Activated CD4-positive, alpha-beta T cell treated with anti-CD3 and anti-CD28 coated beads for 1 hour (primary cell): ENCODE results near the gene FAM174C.
A peak's percentile ranks its signal among the peaks of the same experiment; 100 is the strongest.

ENCODE experiments used
- DNase-seq: peaks from one replicate; pipeline ENCODE4 v3.0.0-alpha.2; 2020

FAM174C gene

DNA sequence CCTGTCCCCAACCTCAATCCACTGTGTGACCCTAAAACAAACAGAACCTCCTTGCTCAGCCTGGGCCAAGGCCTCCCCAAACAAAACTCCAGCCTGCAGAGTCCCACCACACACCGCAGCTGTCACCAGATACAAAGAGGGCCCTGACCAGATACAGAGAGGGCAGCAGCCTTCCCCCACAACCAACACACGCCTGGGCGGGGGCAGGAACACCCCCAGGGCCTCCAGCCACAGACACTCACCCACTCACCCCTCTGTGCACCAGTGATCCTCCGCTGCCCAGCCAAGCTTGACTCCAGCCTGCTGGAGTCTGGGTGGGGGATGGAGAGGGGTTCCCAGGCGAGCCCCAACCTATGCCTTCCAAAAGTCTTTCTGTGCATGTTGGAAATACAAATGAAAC, 12.1 kb upstream of the FAM174C start:
- DNase-seq: no peak

- DNase-seq: no peak
Observed at GRCh38 chr19:1264801-1265614, 10.3 kb upstream of the FAM174C start.

GRCh38 chr19:1265615-1266128, 9.7 kb upstream of the FAM174C start:
- DNase-seq: no peak

DNA sequence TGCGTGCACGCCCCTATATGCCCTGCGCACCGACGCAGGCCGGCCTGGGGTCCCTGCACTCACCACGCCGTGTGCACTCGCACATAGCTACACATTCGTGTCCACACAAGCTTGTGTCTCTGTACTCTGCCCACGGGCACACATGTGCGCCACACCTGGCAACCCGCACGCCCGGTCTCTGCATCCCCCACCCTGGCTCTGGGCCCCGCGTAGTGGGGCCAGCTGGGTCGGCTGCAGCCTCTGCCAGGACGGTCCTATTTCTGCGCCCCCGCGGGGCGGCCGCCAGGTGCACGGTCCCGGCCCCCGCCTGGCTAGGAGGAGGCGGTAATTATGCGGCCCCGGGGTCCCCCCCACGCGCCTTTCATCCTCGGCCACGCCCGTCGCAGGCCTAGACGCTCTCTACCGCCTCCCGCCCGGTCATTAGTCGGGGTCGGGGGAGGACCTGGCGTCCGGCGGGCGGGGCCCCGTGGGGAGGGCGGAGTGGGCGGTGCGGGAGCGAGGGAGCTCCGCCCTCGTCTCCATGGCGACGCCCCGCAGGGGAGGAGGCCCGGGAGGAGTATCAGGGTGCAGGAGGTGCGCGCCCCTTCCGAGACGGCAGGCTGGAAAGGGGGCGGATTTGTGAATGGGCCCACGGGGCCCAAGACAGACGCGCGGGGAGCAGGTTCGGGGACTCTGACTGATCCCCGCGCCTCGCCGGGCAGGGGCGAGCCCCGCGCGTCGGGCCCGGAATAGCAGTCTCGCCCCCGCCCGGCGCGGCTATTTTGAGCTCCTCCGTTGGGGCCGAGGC, 9.0 kb upstream of the FAM174C start:
- peak; percentile 74 for DNase-seq

- DNase-seq: peak; percentile 61
Observed at GRCh38 chr19:1266916-1267476, 8.3 kb upstream of the FAM174C start.

- no peak for DNase-seq
Observed at GRCh38 chr19:1267477-1268225, 7.7 kb upstream of the FAM174C start.

GRCh38 chr19:1268226-1269064, 6.9 kb upstream of the FAM174C start:
- no peak for DNase-seq

- peak; percentile 99 for DNase-seq
Observed at GRCh38 chr19:1269065-1269477, 6.3 kb upstream of the FAM174C start, which contains the start of gene CIRBP. Gene CIRBP, plus strand, starts transcription at chr19:1269332. Its CDS starts 1,602 bp downstream, at chr19:1270934.

DNA sequence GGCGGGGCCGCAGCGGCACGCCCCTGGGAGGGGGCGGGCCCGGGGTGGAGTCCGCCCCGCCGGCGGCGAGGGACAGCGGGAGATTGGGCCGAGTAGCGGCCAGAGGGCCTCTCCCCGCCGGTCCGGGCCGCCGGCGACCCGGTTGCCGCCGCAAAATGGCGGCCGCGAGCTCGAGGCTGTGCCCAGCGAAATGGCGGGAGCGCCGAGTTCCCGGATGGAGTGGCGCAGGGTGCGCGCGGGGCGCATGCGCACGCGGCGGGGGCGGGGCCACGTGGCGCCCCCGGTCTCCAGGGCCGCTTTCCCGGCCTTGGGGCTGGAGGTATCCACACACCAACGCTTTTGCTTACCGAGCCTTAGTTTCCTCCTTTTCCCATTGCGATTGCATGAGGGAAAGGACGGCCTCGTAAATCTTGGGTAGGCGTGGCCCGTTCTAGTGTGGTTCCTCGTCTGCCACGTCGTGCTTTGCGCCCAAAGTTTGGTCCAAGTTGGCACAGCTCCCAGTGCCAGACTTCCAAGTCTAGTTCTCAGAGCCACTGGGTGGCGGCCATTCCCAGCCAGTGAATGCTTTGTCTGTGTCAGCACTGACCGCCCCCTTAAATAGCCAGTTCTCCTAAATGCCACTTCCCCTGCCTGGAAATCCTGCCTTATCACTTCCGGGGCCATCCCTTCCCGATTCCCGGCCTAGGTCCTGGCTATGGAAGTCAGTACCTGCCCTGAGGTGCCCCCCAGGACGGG, 5.7 kb upstream of the FAM174C start:
- peak; percentile 81 for DNase-seq

DNA sequence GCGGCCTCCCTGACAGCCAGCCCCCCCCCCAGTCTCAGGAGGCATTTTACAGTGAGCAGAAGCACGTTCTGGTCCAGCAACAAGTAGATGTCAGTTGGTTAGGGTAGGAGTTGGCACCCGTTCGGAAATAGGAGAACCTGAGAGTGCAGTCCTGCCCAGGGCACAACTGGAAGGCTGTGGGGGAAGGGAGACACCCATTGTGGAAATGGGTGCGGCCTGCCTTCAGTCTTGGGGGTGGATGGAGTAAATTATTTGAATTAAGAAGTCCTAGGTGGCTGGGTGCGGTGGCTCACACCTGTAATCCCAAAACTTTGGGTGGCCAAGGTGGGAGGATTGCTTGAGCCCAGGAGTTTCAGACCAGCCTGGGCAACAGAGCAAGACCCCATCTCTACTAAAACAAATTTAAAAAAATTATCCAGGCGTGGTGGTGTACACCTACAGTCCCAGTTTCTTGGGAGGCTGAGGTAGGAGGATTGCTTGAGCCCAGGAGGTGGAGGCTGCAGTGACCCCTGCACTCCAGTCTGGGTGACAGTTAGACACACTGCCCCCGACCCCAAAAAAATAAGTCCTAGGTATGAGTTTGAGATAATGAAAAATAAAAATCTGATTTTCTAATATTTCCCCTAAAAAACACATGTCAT, 5.0 kb upstream of the FAM174C start:
- no peak for DNase-seq

- no peak for DNase-seq
Observed at GRCh38 chr19:1270854-1271527, 4.3 kb upstream of the FAM174C start.

DNA sequence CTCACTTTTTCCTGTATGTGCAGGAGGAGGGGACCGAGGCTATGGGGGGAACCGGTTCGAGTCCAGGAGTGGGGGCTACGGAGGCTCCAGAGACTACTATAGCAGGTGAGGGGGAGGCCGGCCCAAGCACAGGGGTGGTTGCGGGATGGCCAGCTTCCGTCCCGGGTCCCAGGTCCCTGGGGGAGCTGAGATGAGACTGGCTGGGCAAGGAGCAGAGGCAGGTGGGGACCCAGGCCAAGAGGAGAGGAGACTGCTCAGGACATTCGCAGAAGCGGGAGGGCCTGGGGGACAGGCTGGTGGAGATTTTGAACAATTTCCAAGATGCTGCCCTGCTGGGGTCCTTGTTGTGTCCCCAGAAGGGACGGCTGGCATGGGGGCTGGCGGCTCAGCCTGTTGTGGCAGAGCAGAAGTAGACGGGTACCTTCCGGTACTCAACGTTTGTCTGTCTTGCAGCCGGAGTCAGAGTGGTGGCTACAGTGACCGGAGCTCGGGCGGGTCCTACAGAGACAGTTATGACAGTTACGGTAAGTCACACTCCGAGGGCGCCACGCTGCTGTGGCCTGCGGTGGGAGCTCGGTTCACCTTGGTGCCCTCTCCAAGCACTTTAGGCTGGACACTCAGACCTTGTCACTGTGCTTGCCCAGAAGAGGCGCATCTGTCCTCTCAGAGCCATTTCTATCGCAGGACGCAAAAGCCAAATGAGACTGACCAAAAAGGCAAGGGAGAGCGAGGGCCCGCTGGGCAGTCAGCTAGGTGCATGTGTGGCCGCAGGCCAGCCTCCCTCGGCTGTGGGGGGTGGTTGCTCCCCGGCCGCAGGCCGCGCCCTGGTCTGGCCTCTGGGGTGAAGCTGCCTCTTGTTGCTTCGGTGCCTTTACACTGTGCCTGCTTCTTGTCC, 3.6 kb upstream of the FAM174C start:
- DNase-seq: no peak

DNA sequence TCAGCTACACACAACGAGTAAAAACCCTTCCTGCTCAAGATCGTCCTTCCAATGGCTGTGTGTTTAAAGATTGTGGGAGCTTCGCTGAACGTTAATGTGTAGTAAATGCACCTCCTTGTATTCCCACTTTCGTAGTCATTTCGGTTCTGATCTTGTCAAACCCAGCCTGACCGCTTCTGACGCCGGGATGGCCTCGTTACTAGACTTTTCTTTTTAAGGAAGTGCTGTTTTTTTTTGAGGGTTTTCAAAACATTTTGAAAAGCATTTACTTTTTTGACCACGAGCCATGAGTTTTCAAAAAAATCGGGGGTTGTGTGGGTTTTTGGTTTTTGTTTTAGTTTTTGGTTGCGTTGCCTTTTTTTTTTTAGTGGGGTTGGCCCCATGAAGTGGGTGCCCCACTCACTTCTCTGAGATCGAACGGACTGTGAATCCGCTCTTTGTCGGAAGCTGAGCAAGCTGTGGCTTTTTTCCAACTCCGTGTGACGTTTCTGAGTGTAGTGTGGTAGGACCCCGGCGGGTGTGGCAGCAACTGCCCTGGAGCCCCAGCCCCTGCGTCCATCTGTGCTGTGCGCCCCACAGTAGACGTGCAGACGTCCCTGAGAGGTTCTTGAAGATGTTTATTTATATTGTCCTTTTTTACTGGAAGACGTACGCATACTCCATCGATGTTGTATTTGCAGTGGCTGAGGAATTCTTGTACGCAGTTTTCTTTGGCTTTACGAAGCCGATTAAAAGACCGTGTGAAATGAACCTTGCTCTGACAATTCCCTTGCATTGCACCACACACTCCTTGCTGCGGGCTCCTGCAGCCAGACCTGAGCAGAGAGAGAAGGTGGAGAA, 2.7 kb upstream of the FAM174C start:
- DNase-seq: no peak

DNA sequence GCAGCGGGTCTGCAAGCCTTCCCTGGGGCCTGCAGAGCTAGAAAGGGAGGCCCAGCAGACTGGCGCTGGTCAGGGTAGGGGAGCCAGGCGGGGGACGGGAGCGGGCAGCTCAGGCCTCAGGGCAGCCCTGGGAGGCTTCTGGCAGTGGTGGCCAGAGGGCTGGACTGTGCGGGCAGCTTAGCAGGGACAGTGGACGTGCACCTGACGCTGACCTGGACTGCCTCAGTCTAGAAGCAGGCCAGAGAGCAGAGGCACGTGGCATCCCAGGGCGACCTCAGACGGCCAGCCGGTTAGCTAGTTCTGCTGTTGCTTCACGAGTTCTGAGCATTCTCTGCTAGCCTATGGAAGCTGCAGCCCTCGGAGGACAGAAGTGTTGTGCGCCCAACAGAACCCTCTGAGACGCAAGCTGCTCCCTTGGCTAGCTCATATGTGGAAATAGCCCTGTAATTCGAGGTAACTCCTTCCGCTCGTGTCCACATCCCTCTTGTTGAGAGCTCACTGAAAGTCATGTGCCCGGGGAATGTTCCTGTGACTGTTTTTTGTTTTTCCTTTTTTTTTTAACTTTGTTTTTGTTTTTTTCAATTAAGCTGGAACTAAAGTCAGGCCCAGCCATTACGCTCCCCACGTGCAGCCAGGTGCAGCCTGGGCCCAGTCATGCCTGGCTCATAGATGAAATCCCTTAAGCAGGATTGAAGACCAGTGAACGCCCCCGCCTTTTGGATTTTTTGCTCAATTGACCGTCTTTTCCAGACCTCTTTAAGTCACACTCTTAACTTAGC, 1.9 kb upstream of the FAM174C start:
- DNase-seq: no peak

DNA sequence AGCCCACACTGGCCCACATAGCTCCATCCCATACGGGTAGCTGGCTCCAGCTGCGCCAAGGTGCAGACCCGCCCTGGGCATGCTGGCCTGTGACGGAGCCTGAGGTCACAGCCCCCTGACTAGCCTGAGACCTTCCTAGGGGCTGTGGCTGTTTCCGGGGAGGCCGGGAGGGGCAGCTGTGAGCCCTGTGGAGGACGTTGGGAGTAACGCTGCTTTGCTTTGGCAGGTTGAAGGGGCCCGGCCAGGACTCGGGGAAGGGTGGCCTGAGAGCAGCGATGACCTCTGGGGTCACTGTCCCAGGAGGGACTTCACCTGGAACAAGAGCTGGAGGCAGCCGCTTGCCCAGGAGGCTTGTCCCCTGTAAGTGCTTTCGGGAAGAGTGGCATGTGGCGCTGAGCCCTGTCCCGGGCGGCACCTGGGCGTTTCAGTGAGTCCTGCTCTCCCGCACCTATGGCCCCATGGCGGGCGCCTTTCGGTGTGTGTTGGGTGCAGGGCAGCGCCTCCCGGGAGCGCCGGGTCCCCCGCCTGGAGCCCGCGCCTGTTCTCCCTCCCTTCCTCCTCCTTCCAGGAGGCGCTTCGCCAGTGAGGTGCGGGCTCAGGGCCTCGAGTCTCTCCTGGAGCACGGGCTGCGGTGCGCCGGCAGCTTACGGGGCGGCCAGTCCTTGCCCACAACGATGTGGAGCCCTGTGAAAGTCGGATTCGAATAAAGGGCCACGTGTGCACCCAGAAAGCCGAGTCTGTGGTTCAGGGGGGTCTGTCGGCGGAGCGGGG, 1.1 kb upstream of the FAM174C start:
- no peak for DNase-seq

DNA sequence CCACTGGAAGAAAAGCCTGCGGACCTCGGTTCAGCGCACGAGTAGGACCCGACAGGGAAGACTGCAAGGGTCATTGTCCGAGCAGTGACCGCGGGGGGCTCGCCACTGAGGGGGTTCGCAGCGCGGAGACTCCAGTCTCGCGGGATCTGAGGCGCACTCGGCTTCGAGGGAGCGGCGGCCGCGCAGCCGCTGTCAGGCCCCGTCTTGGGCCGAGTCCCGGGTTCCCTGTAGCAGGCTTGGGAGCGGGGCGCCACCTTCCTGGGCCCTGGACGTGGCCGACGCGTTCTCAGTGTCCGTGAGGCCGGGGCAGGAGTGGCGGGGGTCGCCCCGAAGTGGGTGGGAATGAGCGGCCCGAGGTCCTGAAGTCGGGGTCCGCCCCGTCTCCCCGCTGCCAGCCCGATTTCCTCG, 474 bp upstream of the FAM174C start:
- DNase-seq: no peak
